DOHH2 (cell line): ENCODE measurements around the gene PNPLA5.

ENCODE experiments used
- H3F3A ChIP-seq: fragments of 200-600 bp; sonication (generic), shearing (Covaris generic); 2 replicates; pipeline ENCODE4 v1.6.0; 2016; ENCODE audit warnings: antibody characterized with exemption, mild to moderate bottlenecking; ENCODE audit not compliant: control insufficient read depth, insufficient read depth
- H3K27ac ChIP-seq: fragments of 200-600 bp; sonication (generic); 2 replicates; pipeline ENCODE4 v1.5.1; 2014; ENCODE audit warnings: low read depth, mild to moderate bottlenecking, low read length, moderate library complexity
- H3K27me3 ChIP-seq: fragments of 200-600 bp; sonication (generic); 2 replicates; pipeline ENCODE4 v1.6.1; 2014; ENCODE audit warnings: mild to moderate bottlenecking, low read length, mixed read lengths; ENCODE audit not compliant: control insufficient read depth
- H3K36me3 ChIP-seq: fragments of 200-600 bp; sonication (generic); 2 replicates; pipeline ENCODE4 v1.6.1; 2014; ENCODE audit warnings: mild to moderate bottlenecking, low read length, moderate library complexity, mixed read lengths; ENCODE audit not compliant: control insufficient read depth
- H3K4me1 ChIP-seq: fragments of 200-600 bp; sonication (generic); 2 replicates; pipeline ENCODE4 v1.6.1; 2014; ENCODE audit warnings: mild to moderate bottlenecking, low read length, mixed read lengths; ENCODE audit not compliant: control insufficient read depth
- H3K4me2 ChIP-seq: fragments of 200-600 bp; sonication (generic); 2 replicates; pipeline ENCODE4 v1.6.0; 2014; ENCODE audit warnings: mild to moderate bottlenecking, low read length, moderate library complexity
- H3K4me3 ChIP-seq: fragments of 200-600 bp; sonication (generic); 2 replicates; pipeline ENCODE4 v1.5.1; 2014; ENCODE audit warnings: mild to moderate bottlenecking, low read length, mixed read lengths
- H3K79me2 ChIP-seq: fragments of 200-600 bp; sonication (generic); 2 replicates; pipeline ENCODE4 v1.6.1; 2014; ENCODE audit warnings: mild to moderate bottlenecking, low read length, mixed read lengths; ENCODE audit not compliant: control insufficient read depth
- H3K9me2 ChIP-seq: fragments of 200-600 bp; sonication (generic); replicated peaks from 2 replicates; pipeline ENCODE4 v1.6.1; 2014; ENCODE audit warnings: mild to moderate bottlenecking, low read length, mixed read lengths; ENCODE audit not compliant: control insufficient read depth
- H3K9me3 ChIP-seq: fragments of 200-600 bp; sonication (generic); 2 replicates; pipeline ENCODE4 v1.6.1; 2014; ENCODE audit warnings: antibody characterized with exemption, low read length, mixed read lengths; ENCODE audit not compliant: control insufficient read depth, insufficient read depth
- H4K20me1 ChIP-seq: fragments of 200-600 bp; sonication (generic); 2 replicates; pipeline ENCODE4 v1.6.0; 2014; ENCODE audit warnings: low read depth, mild to moderate bottlenecking, antibody characterized with exemption, low read length, moderate library complexity; ENCODE audit not compliant: control insufficient read depth, insufficient read depth
- CTCF ChIP-seq: fragments of 200-600 bp; sonication (generic); IDR thresholded peaks from one replicate; pipeline ENCODE4 v1.5.1; 2014; ENCODE audit warnings: antibody characterized with exemption, mild to moderate bottlenecking, low read depth, low read length; ENCODE audit not compliant: poor library complexity, severe bottlenecking
- EZH2phosphoT487 ChIP-seq: fragments of 200-600 bp; sonication (generic); IDR thresholded peaks from 2 replicates; pipeline ENCODE4 v1.6.1; 2017; ENCODE audit warnings: borderline replicate concordance, mild to moderate bottlenecking, antibody characterized with exemption, low read length, moderate library complexity, mixed read lengths

The PNPLA5 gene

GRCh38 chr22:43845981-43846380, 45.8 kb downstream of the PNPLA5 start:
- Histone ChIP-seq H3K79me2 (no peaks in the 10 kb centered on the region), H3K27me3 (no peaks in the 10 kb centered on the region), H3K4me3 (no peak overlapping the region), H3K27ac (no peak overlapping the region), H3K9me3 (no peaks in the 10 kb centered on the region), H3K9me2 (no peaks in the 10 kb centered on the region), H3K36me3 (no peaks in the 10 kb centered on the region), H3K4me2 (no peak overlapping the region), H4K20me1 (no peaks in the 10 kb centered on the region), H3K4me1 (no peaks in the 10 kb centered on the region), H3F3A (no peaks in the 10 kb centered on the region)
- TF ChIP-seq EZH2phosphoT487 (no peak), CTCF (no peak)

- Histone ChIP-seq H3K27ac (no peak overlapping the region), H3K9me3 (no peaks in the 10 kb centered on the region), H3K4me2 (no peak overlapping the region), H3K4me3 (no peak overlapping the region), H3K4me1 (no peaks in the 10 kb centered on the region), H3K27me3 (no peaks in the 10 kb centered on the region), H3K36me3 (no peaks in the 10 kb centered on the region), H3F3A (no peaks in the 10 kb centered on the region), H3K79me2 (no peaks in the 10 kb centered on the region), H4K20me1 (no peaks in the 10 kb centered on the region), H3K9me2 (no peaks in the 10 kb centered on the region)
- TF ChIP-seq EZH2phosphoT487 (no peak), CTCF (no peak)
Measured at GRCh38 chr22:43844560-43845545, 47.0 kb downstream of the PNPLA5 start.

GRCh38 chr22:43843783-43844530, 47.9 kb downstream of the PNPLA5 start:
- H3K36me3 ChIP-seq, result no peaks in the 10 kb centered on the region
- H3K27me3 ChIP-seq, result no peaks in the 10 kb centered on the region
- H3K27ac ChIP-seq, result no peak overlapping the region
- no peaks in the 10 kb centered on the region for H3K4me1 ChIP-seq
- no peaks in the 10 kb centered on the region for H3K9me3 ChIP-seq
- no peaks in the 10 kb centered on the region for H3F3A ChIP-seq
- H3K79me2 ChIP-seq, result no peaks in the 10 kb centered on the region
- no peak overlapping the region for H3K4me3 ChIP-seq
- TF ChIP-seq EZH2phosphoT487 (no peak), CTCF (no peak)
- no peak overlapping the region for H3K4me2 ChIP-seq
- H4K20me1 ChIP-seq, result no peaks in the 10 kb centered on the region
- H3K9me2 ChIP-seq, result no peaks in the 10 kb centered on the region
